Chondrocyte (in vitro differentiated cells): ENCODE measurements around the gene PF4V1. TPM values are rescaled to one million over a fixed set of nuclear protein-coding genes. Genes with fewer than 3 reads are reported as not detected.
A peak's percentile ranks its signal among the peaks of the same experiment; 100 is the strongest.

Experiments used
- DNase-seq: peaks from one replicate; pipeline ENCODE4 v3.0.0; 2021; ENCODE audit warnings: mixed read lengths, low spot score
- H3K27ac Mint-ChIP-seq: one replicate; pipeline ENCODE4 v1.8.0; 2021; ENCODE audit warnings: mild to moderate bottlenecking, moderate library complexity, mixed read lengths; ENCODE audit not compliant: unreplicated experiment
- H3K27me3 Mint-ChIP-seq: 2 replicates; pipeline ENCODE4 v1.8.0; 2021; ENCODE audit warnings: low read depth, mixed read lengths
- H3K36me3 Mint-ChIP-seq: 2 replicates; pipeline ENCODE4 v1.8.0; 2021; ENCODE audit warnings: low read depth, mixed read lengths
- H3K4me1 Mint-ChIP-seq: 2 replicates; pipeline ENCODE4 v1.8.0; 2021; ENCODE audit warnings: low read depth, mild to moderate bottlenecking, mixed read lengths
- H3K4me3 Mint-ChIP-seq: one replicate; pipeline ENCODE4 v1.8.0; 2021; ENCODE audit warnings: mild to moderate bottlenecking, moderate library complexity, mixed read lengths; ENCODE audit not compliant: unreplicated experiment
- H3K9me3 Mint-ChIP-seq: 2 replicates; pipeline ENCODE4 v1.8.0; 2021; ENCODE audit warnings: low read depth, mixed read lengths
- total RNA-seq: library from RNA; stranded (reverse); gene quantifications from 3 replicates; pipeline ENCODE4 v1.2.1, GENCODE V29; 2021
- TF ChIP-seq, protein P1 (sequence below): fragments of 200-600 bp; sonication (generic); IDR thresholded peaks from 2 replicates; pipeline ENCODE4 v1.5.0; 2021; ENCODE audit warnings: antibody characterized with exemption, mild to moderate bottlenecking, moderate library complexity

The PF4V1 gene
- total RNA-seq, 1 donor from 2014 or later, result not detected

DNA sequence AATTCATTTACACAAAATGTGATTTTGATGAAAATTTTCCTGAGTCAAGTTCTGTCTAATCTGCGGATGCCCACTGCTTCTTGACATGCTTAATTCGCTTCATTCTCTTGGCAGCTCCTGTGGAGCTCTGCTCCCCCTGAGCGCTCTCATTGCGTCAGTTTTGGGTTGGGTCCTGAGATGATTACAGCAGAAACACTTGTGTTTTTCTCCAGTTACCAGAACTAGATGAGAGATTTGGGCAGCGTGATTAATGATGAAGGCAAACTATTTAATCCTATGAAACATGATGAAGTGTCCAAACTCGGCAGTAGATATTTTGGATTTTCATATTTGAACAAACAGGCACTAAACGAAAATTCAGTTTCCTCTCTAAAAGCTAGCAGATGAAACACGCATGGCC, 11.9 kb downstream of the PF4V1 start:
- Mint-ChIP-seq H3K27me3 (peaks cover 40% of the 10 kb centered on the region), H3K9me3 (no peaks in the 10 kb centered on the region), H3K4me3 (no peak overlapping the region), H3K36me3 (no peaks in the 10 kb centered on the region), H3K4me1 (peaks cover 34% of the 10 kb centered on the region), H3K27ac (no peak overlapping the region)
- no peak for DNase-seq
- TF ChIP-seq, protein P1, sequence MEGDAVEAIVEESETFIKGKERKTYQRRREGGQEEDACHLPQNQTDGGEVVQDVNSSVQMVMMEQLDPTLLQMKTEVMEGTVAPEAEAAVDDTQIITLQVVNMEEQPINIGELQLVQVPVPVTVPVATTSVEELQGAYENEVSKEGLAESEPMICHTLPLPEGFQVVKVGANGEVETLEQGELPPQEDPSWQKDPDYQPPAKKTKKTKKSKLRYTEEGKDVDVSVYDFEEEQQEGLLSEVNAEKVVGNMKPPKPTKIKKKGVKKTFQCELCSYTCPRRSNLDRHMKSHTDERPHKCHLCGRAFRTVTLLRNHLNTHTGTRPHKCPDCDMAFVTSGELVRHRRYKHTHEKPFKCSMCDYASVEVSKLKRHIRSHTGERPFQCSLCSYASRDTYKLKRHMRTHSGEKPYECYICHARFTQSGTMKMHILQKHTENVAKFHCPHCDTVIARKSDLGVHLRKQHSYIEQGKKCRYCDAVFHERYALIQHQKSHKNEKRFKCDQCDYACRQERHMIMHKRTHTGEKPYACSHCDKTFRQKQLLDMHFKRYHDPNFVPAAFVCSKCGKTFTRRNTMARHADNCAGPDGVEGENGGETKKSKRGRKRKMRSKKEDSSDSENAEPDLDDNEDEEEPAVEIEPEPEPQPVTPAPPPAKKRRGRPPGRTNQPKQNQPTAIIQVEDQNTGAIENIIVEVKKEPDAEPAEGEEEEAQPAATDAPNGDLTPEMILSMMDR, result no peak

DNA sequence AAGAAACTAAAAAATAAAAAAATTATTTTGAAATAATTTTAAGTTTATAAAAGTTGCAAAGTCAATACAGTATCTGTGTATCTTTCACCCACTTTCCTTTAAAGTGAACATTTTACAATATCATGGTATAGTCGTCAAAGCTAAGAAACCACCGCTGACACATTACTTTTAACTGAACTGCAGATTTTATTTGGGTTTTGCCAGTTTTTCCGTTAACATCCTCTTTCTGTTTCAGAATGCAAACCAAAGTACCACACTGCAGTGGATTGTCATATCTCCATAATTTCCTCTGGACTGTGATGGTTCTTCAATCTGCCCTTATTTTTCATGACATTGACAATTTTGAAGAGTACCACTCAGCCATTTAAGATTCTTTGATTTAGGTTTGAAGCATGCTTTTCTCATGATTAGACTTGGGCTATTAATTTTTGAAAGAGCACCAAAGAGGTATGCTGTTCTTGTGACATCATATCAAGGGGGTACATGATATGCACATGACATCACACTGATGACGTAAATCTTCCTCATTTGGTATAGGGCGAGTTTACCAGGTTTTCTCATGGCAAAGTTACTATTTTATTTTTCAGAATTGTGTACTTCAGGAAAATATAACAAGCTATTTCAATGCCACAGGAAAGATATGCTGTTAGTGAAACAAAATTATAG, 12.5 kb downstream of the PF4V1 start:
- Mint-ChIP-seq H3K9me3 (no peaks in the 10 kb centered on the region), H3K27me3 (peaks cover 41% of the 10 kb centered on the region), H3K4me1 (peaks cover 30% of the 10 kb centered on the region), H3K4me3 (no peak overlapping the region), H3K27ac (no peak overlapping the region), H3K36me3 (no peaks in the 10 kb centered on the region)
- DNase-seq, result no peak
- TF ChIP-seq, protein P1, result no peak

DNA sequence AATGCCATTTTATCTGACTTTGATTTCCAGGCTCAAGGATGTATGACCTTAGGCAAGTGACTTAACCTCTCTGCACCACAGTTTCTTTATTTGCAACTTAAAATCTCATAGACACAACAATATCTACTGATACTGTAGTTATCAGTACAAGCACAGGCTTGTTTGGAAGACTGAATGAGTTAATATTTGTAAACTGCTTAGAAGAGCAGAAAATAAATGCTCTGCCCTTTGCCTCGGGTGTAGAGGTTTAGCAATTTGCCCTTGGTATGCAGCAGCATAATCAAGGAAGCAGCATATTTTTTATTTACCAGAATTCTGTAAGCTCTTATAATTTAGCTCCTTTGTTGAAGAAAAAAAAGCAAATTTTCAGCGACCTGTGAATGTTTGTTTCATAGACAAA, 13.2 kb downstream of the PF4V1 start:
- Mint-ChIP-seq H3K27me3 (peaks cover 45% of the 10 kb centered on the region), H3K36me3 (no peaks in the 10 kb centered on the region), H3K4me3 (no peak overlapping the region), H3K27ac (no peak overlapping the region), H3K9me3 (no peaks in the 10 kb centered on the region), H3K4me1 (peaks cover 30% of the 10 kb centered on the region)
- TF ChIP-seq, protein P1, result no peak
- DNase-seq, result no peak

DNA sequence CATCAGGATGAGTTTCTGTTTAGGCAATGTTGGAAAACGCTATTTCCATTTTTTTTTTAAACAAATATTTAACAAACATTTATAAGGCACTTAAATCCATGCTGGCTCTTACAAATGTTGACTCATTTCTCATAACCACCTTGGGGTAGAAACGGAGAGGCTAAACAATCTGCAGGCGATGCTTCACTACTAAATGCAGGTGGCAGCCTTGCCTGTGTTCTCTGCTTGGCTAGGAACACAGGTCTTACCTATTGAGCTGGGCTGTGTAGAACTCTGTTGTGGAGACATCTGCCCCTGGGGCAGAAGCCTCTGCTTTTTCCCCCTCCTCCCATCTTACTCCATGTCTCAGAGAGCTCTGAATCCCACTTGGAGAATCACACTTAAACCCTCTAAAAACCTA, 14.7 kb downstream of the PF4V1 start:
- TF ChIP-seq, protein P1, result no peak
- peaks cover 19% of the 10 kb centered on the region for H3K4me1 Mint-ChIP-seq
- H3K27me3 Mint-ChIP-seq, result peaks cover 49% of the 10 kb centered on the region
- no peak overlapping the region for H3K27ac Mint-ChIP-seq
- H3K4me3 Mint-ChIP-seq, result no peak overlapping the region
- H3K36me3 Mint-ChIP-seq, result no peaks in the 10 kb centered on the region
- DNase-seq, result no peak
- no peaks in the 10 kb centered on the region for H3K9me3 Mint-ChIP-seq

DNA sequence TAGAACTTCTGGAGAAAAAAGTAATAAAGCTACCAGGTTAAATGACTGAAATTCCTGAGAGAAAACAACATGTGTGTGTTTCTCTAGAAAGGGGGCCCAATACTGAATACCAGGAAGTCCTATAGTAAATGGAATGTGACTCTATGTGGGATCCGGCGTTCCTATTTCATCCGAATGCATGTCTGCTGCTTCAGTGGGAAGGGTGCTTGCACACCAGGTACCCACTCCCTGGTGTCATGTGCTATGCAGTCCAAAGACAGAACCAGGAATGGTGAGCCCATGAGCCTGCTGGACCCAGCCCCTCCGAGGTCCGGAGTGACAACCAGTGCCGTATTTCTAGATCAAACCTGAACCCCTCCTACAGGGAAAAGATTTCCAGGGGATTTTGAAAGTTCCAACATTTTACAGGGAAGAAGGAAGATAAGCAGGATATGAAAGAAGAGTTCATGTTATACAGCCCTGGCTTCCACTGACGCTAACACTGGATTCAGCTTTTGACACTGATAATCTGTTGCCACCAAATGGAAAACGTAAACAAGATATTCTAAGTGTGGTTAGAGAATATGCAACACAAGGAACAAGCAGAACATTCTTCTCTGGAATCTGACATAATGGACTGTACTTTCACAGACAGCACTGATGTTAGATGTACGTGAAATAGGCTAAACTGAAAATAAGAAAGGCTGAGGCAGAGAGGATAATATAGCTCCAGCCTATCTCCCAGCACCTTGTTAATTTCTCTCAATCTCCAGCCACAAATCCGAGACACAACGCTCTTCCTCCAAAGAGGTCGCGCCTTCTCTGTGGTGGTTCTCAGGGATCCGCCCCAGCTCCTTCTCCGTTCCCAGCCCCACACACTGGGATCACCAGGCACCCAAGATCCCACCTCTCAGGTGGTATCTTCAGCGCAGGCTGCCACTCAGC, 15.4 kb downstream of the PF4V1 start:
- Mint-ChIP-seq H3K27me3 (peaks cover 49% of the 10 kb centered on the region), H3K36me3 (no peaks in the 10 kb centered on the region), H3K4me1 (peaks cover 19% of the 10 kb centered on the region), H3K27ac (no peak overlapping the region), H3K4me3 (peak overlapping the region; percentile 79), H3K9me3 (no peaks in the 10 kb centered on the region)
- TF ChIP-seq, protein P1, result no peak
- DNase-seq, result no peak
